ENCODE measurements around the gene PAXX.

Gene PAXX

DNA sequence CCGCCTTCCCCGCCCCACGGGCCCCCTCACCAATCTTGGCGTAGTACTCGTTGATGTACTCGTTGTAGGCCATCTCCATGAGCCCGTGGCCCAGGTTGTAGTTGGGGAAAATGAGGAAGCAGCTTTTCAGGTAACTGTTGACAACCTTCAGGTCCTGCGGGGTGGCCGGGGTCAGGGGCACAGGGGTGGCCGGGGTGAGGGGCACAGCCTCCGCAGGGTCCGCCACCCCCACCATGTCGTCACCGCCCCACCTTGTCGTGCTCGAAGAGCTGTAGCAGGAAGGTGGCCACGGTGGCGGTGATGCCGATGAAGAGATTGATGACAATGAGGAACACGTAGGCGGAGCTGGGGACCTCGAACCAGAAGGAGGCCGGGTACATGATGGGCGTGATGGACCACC, 18.9 kb downstream of the PAXX start:
- TF ChIP-seq, protein P1, sequence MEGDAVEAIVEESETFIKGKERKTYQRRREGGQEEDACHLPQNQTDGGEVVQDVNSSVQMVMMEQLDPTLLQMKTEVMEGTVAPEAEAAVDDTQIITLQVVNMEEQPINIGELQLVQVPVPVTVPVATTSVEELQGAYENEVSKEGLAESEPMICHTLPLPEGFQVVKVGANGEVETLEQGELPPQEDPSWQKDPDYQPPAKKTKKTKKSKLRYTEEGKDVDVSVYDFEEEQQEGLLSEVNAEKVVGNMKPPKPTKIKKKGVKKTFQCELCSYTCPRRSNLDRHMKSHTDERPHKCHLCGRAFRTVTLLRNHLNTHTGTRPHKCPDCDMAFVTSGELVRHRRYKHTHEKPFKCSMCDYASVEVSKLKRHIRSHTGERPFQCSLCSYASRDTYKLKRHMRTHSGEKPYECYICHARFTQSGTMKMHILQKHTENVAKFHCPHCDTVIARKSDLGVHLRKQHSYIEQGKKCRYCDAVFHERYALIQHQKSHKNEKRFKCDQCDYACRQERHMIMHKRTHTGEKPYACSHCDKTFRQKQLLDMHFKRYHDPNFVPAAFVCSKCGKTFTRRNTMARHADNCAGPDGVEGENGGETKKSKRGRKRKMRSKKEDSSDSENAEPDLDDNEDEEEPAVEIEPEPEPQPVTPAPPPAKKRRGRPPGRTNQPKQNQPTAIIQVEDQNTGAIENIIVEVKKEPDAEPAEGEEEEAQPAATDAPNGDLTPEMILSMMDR (IDR thresholded peaks at IDR 0.05; ENCODE audit: low read depth, low read length) = no peak
- no peak overlapping the region for H3K4me3 ChIP-seq (ENCODE audit: low read depth, low read length)

GRCh38 chr9:137011907-137012675, 19.9 kb downstream of the PAXX start:
- H3K4me3 ChIP-seq (ENCODE audit: low read depth, low read length) = no peak overlapping the region
- TF ChIP-seq, protein P1 (IDR thresholded peaks at IDR 0.05; ENCODE audit: low read depth, low read length) = no peak

GRCh38 chr9:137012694-137013570, 20.7 kb downstream of the PAXX start:
- TF ChIP-seq, protein P1 (IDR thresholded peaks at IDR 0.05; ENCODE audit: low read depth, low read length) = no peak

DNA sequence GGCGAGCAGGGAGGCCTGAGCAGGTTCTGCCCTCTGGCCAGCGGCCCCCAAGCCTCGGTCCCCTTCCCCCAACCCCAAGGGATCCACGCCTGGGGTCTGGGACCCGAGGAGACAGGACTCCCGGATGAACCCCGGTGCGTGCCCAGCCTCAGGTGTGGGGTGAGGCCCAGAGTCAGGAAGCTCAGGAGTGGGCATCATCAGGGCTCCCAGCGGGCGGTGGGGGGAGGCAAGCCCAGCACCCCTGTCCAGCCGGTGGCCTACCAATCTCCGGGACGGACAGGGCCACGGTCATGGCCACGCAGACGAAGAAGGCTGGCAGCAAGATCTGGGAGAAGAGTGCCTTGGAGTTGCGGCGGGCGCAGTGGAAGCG, 21.3 kb downstream of the PAXX start:
- TF ChIP-seq, protein P1 (IDR thresholded peaks at IDR 0.05; ENCODE audit: low read depth, low read length) = no peak
- no peak overlapping the region for H3K4me3 ChIP-seq (ENCODE audit: low read depth, low read length)

More at GRCh38 chr9:137012694-137013570, 20.7 kb downstream of the PAXX start:
- H3K4me3 ChIP-seq (ENCODE audit: low read depth, low read length) = no peak overlapping the region

DNA sequence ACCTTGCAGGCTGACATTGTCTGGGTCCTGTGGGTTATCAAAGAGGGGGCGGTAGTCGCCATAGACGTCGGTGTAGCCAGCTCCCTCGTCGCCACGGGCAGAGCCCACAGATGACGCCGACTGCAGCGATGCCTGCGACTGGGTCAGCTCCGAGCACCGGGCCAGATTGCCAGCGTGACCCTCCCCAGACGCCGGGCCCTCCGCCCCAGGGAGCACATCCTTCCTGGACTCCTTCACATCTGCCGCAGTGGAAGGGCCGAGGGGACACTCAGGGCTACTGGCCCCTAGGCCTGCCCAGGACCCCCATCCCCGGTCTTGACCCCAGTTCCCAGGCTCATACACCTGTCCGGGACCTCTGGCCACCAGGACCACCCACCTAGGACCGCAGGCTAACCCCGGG, 21.9 kb downstream of the PAXX start:
- H3K4me3 ChIP-seq (ENCODE audit: low read depth, low read length) = no peak overlapping the region
- TF ChIP-seq, protein P1 (IDR thresholded peaks at IDR 0.05; ENCODE audit: low read depth, low read length) = no peak

GRCh38 chr9:137014776-137015539, 22.7 kb downstream of the PAXX start:
- no peak overlapping the region for H3K4me3 ChIP-seq (ENCODE audit: low read depth, low read length)
- TF ChIP-seq, protein P1 (IDR thresholded peaks at IDR 0.05; ENCODE audit: low read depth, low read length) = no peak

All from WI38 (cell line).